ENCODE measurements around the gene SRPK2.

SRPK2 gene

DNA sequence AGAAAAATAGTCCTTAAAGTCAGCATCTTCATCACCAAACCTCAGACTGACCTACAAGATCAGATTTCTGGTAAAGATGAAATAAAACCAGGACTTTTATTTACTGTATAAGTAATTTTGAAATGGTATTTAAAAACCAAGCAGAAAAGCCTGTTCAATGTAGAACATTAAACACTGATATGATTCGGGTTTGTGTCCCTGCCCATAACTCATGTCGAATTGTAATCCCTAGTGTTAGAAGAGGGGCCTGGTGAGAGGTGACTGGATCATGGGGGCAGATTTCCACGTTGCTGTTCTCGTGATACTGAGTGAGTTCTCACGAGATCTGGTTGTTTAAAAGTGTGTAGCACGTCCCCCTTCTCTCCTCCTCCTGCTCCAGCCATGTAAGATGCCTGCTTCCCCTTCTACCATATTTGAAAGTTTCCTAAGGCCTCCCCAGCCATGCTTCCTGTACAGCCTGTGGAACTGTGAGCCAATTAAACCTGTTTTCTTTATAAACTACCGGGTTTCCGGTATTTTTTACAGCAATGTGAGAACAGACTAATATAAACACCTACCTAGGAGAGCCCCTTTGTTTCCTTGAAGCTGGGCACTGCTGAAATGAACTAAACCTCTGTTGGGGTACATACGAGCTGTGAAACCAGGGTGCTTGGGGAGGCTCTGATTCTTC lies 254.6 kb downstream of the SRPK2 start:
- no peak for DNase-seq (ENCODE audit: low read depth)

DNA sequence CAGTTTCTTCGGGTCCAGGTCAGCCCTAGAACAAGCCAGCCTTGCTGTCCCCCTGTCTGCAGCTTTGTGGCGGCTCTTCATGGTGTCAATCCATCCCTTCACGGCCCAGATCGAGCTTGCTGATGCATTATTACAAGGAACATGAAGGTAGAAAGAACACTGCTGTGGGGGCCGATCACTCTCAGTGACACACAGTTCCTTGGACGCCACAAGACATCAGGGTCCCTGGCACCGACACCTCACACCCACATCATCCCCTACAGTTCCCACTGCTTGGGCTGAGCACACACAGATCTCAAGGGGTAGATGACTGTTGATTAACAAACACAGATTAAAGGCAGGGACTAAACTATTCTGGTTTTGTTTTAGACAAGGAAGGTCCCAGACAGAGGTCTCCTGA lies 255.4 kb downstream of the SRPK2 start:
- DNase-seq (ENCODE audit: low read depth), result no peak

DNA sequence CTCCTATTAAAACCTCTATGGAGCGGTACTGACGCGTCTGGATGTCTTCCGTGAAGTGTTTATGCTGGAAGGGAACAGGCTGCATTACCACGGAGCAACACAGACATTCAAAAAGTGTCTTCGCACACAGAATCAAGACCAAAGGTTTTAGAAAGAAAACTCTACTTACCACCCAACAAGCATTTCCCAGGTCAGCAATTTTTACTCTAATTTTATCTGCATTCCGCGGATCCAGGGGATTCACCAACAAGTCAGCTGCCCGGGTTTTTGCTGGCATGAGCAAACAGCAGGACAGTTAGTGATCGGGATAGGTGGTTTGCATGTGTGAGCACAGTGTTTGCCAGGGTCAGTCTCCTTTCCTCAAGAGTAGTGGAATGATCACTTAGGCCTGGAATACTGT lies 255.9 kb downstream of the SRPK2 start:
- DNase-seq (ENCODE audit: low read depth), result no peak

DNA sequence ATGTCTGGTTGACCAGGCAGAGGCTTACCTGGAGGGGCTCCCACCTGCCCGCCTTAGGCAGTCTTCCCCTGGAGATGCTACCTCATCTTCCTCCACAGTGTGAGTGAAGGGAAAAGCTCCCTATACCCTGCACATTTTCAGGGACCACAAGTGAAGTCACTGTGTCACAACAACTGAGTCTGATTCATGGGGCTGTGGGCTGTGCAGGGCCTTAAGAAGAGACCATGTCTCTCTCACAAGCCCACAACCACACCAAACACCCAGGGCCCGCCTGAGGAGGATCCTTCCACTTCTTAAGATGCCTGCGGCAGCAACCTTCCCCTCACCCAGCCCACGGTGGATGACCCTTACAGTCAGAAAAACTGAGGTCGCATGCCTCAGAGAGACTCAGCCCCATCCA lies 256.4 kb downstream of the SRPK2 start:
- DNase-seq (ENCODE audit: low read depth), result no peak

DNA sequence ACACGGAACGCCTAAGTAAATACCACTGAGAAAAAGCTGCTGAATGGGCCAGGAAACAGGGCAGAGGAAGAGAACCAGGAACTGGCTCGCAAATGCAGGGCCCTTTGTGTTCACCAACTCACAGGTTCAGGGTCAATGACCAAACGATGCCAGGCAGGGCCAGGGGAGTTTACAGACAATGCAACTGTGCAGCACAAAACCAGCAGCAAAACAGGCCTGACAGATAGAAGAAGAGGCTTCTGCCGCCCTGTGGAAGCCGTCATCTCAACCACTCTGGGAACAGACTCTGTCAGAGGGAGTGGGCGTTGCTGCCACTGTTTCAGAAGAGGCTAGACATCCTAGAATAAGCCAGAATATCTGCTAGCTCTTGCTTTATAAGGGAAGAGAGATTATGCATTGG lies 256.8 kb downstream of the SRPK2 start:
- DNase-seq (ENCODE audit: low read depth), result no peak

DNA sequence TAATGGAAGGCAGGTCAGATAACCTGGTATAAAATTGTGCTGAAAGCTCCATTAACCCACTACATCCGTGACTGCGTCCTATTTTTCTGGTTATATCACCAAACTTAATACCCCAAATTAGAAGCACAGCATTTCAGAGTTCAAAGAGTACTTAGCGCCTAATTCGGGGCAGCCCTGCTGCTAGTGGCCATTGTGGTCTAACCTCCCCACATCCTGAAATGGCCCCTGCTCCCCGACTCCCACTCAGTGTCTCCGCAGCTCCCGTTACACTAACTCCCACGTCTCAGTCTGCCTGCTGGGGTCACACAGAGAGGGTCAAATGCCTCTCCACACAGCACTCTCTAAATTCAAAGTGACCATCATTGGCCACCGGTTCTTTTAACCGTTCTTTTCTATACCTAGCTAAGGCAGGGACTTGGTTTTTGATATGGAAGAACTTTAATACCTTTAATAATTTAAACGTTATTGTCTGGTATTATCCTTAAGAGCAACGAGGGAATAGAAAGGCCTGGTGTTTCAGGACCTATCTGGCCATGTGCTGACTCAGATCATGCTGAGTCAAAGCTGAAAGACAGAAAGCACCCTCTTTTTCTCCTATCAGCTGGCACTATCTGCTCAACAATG lies 257.6 kb downstream of the SRPK2 start:
- no peak for DNase-seq (ENCODE audit: low read depth)

DNA sequence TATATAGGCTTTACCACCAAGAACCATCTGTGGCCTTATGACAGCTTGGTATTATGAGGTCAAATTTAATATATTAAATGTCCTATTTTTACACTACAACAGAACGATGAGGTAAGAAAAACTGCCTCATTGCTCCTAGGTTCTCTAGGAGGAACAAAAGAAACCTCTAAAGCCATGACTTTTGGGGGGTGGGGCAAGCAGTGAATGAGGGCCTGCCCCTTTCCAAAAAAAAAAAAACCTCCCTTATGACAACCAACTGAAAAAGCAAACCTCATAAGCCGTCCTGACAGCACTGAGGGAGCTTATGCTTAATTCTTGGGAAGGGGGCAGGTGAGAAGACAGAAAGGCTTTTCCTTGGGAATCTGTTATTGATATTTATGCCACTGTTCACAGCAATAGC lies 258.1 kb downstream of the SRPK2 start:
- DNase-seq (ENCODE audit: low read depth), result no peak

DNA sequence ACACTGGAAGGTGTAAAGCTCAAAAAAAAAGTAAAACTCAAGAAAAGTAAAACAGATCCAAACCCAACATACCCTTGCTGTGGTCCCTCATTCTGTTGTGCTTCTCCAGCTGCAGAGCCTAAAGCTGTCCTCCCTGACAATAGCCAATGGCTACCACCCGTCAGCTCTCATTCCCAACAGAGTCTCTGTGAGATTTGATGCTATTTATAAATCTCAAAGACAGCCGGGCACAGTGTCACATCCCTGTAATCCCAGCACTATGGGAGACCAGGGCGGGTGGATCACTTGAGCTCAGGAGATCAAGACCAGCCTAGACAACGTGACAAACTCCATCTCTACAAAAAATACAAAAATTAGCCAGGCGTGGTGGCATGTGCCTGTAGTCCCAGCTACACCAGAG lies 258.7 kb downstream of the SRPK2 start:
- no peak for DNase-seq (ENCODE audit: low read depth)

DNA sequence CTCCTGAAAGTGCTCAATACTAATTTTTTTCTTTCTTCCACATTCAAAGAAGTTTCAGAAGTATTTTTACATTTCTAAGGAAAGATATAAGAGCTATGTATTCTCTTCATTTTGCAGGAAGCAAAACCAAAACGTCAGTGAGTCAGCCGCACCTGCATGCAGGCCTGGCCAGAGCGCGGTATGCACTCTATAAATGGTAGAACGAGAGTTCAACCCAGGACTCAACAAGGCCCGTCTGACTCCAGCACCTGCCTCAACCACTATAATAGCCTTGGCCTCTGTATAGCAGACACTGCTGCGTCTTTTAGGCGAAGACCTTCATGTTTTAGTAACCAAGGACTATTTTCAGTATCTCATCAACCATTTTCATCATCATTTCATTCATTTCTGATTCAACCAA lies 261.5 kb downstream of the SRPK2 start:
- DNase-seq (ENCODE audit: low read depth), result no peak

DNA sequence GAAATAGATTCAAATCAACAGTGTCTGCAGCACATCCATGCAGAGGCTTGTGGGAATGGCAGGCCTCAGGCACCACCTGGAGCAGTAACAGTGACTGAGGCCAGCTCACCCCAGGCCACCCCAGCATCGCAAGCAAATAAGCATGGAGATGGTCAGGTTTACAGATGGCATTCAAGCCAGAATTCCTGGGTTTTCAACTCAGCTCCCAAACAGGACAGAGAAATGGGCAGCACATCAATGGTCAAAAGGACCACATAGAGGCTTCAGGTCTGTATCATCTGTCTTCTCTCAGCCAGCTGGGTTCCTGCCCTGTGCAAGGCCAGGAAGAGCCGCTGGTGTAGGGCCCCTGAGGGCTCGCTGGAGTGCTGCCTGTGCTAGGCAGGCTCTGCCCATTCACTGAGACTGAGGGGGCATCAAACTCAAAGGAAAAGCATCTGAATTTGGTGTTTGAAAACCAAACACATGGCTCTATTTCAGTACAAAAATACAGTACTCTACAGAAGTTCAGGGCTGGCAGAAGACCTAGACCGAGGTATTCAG lies 262.2 kb downstream of the SRPK2 start:
- no peak for DNase-seq (ENCODE audit: low read depth)

DNA sequence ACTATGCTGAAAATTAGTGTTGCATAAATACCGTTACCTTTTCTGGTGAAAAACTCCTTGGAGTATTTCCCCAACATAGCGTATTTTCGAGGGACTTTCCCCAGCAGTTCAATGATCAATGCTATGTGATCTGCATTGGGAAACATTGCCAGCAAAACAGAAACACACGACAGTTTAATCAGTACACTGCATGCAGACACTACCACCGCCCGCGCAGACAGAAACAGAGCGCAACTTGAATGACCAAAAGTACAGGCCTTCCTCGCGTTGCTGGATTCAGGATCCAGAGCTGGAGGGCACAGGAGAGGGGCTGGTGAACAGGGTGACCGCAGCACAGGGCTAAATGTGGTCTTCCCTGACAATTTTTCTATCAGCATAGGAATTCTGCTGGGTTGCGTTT lies 263.0 kb downstream of the SRPK2 start:
- DNase-seq (ENCODE audit: low read depth), result no peak

DNA sequence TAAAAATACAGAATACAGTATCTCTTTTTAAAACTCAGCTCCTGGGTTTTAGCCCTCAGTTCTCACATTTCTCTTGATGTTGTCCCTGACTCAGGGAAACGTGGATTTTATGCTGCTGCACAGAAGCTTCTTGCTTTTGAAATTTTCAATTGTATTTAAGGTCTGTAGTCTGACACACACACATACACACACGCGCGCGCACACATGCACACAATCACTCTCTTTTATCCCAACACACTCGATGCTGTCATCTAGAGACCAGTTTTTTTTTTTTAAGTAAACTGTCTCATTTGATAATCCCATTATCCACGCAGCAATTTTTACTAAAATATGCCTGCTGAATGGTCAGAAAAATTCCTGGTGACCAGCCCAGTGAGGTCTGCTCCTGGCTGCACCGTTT lies 266.1 kb downstream of the SRPK2 start:
- DNase-seq (ENCODE audit: low read depth), result no peak

DNA sequence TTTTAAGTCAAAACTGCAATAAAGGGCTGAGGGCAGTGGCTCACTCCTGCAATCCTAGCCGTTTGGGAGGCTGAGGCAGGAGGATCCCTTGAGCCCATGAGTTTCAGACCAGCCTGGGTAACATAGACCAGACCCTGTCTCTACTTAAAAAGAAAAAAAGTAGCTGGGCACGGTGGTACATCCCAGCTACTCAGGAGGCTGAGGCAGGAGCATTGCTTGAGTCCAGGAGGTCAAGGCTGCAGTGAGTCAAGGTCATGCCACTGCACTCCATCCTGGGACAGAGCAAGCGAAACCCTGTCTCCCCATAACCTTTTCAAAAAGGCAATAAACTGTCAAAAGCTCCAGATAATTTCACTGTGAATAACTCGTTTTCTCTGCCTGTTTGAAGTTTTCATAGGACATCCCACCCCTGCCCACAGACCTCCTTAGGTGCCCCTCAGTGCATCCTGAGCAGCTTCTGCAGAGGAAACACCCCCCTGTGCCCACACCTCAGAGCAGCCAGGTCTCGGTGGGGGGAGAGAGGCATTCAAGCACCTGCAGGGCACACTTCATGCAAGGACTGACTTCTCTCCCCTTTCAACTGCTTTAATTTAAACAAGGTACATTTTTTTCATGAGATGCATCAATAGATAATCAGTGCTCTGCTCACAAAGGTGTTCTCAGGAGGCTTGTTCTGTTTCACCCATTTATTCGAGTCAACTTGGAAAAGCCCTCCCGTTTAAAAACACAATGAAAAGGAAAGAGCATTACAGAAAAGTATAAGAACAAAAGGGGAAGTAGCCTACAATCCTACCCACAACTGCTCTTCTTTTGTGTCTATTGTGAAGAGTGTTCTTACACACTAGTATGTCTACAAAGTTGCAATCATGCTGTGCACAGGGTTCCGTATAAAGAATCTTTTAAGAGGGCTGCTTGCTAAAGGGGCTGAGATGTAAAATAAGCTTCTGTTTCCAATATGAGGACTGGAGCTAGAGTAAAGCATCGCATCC lies 269.8 kb downstream of the SRPK2 start:
- DNase-seq (ENCODE audit: low read depth), result no peak

DNA sequence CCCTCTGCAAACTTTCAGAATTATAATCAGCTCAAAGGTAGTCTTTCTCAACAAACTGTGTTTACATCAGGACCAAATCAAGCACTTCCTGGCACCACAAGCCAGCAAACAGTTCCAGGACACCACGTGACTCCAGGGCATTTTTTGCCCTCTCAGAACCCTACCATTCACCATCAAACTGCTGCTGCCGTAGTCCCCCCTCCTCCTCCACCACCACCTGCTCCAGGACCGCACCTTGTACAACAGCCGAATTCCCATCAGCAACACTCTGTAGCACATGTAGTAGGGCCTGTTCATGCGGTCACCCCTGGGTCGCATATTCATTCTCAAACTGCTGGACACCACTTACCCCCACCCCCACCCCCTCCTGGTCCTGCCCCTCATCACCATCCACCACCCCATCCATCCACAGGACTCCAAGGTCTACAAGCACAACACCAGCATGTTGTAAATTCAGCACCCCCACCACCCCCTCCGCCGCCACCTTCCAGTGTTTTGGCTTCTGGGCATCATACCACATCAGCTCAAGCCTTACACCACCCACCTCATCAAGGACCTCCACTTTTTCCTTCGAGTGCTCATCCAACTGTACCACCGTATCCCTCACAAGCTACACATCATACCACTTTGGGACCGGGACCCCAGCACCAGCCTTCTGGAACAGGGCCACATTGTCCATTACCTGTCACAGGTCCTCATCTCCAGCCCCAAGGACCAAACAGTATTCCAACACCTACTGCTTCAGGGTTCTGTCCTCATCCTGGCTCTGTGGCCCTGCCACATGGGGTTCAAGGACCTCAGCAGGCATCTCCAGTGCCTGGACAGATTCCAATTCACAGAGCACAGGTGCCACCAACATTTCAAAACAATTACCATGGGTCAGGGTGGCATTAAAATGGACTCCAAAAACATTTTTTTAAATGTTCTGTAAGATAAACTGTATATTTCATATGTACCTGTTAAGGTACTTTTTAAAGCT lies 276.0 kb downstream of the SRPK2 start:
- no peak for DNase-seq (ENCODE audit: low read depth)

DNA sequence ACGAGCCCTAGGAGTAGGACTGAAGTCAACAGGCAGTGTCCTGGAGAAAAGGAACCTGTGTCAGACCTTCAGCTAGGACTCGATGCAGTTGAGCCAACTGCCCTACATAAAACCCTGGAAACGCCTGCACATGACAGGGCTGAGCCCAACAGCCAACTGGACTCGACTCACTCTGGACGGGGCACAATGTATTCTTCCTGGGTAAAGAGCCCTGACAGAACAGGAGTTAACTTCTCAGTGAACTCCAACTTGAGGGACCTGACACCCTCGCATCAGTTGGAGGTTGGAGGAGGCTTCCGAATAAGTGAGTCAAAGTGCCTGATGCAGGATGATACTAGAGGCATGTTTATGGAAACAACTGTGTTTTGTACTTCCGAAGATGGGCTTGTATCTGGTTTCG lies 281.3 kb downstream of the SRPK2 start:
- DNase-seq (ENCODE audit: low read depth), result no peak

DNA sequence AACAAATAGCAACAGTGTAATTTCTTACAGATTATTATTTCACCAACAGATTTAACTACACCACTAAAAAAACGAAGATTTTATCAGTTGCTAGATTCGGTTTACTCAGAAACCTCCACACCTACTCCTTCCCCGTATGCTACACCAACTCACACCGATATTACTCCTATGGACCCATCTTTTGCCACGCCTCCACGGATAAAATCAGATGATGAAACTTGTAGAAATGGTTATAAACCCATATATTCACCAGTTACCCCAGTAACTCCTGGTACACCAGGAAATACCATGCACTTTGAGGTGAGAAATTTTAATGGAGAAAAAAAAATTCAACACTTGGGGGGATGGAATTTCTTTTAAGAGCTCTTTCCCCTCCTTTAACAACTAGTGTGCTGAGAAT lies 282.2 kb downstream of the SRPK2 start:
- no peak for DNase-seq (ENCODE audit: low read depth)

DNA sequence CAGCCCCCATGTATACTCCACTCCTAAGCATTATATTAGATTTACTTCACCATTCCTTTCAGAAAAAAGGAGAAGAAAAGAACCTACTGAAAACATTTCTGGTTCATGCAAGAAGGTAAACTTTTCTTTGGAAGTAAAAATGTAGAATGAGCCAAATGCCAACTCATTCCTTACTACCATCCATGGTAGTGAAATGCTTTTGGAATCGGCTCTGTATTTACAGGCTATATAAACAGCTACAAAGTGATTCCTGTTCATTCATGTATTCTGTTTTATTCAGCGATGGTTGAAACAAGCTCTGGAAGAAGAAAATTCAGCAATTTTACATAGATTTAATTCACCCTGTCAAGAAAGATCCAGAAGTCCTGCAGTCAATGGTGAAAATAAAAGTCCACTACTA lies 283.1 kb downstream of the SRPK2 start:
- no peak for DNase-seq (ENCODE audit: low read depth)

DNA sequence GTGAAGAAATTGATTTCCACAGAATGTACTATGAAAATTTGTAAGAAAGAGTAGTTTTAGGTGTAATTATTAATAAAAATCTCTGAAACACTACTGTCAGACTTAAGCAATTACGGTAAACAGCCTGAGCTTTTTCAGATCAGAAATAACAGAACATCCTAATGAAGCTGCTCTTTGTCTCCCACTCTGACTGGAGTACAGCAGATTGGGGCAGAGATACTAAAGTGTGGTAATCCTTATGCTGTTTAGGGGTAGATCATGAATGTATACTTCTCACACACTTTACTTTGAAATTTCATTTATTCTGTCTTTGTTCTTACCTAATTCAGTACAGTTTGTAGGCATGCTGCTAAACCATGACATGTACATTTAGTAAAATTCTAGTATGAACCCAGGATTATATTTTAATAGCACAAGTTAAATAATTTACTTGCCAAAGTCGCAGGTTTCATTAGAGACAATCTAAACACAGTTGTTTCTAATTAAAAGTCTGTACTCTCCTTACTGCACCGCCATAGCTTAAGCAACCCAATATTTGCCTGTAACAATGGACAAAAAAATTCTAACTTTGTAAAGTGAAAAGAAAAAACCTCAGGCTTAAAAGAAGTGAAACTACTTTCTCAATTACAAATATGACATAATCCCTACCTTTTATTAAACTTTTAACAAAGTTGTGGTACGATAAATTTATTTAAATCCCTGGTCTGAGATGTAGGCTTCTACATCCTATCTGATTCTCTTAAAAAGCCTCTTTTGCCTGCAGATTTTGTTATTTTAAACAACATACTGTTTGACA lies 286.0 kb downstream of the SRPK2 start:
- DNase-seq (ENCODE audit: low read depth), result no peak

DNA sequence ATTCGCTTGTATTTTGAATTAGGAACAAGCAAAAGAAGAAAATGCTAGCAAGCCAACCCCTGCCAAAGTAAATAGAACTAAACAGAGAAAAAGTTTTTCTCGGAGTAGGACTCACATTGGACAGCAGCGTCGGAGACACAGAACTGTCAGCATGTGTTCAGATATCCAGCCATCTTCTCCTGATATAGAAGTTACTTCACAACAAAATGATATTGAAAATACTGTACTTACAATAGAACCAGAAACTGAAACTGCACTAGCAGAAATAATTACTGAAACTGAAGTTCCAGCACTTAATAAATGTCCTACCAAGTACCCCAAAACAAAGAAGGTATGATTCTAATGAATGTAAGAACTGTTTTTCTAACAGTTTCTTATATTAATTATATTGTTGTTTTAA lies 286.9 kb downstream of the SRPK2 start:
- no peak for DNase-seq (ENCODE audit: low read depth)

DNA sequence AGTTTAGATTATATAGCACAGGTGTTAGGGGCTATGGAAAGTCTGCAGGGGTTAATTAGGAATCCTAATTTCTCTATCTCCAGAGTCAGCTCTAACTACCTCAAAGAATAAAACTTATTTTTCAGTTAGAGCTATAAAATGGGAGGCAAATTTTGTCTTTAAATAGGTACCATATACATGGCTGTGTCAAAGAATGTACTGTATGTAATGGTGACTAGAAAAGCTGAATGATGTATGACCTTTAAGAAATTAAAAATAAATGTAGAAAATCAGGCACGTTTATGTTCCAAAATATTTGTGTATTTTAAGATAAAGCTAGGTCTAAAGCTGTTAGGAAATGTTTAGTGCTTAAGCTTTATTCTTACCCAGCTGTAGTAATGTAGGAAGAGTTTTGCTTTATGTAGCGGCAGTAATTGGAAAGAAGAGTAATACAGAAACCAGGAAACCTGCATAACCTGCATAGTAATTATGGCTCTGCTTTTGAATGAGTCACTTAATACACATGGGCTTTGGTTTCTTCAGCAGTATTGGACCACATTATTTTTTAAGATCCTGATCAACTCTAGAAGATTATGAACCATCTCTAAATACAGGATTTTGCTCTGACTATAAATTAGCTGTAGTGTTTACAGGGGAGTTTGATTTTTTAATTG lies 289.7 kb downstream of the SRPK2 start:
- no peak for DNase-seq (ENCODE audit: low read depth)

Measured in EH (cell line).